ENCODE results near the gene CUL4A.

GRCh38 chr13:113229791-113230190 lies 20.4 kb downstream of the CUL4A start:
- TF ChIP-seq POLR2AphosphoS5 (IDR thresholded peaks at IDR 0.05) (no peak), TAF1 (IDR thresholded peaks at IDR 0.05; ENCODE audit: low read depth) (no peak), CTCF (IDR thresholded peaks at IDR 0.05; ENCODE audit: poor library complexity, severe bottlenecking) (no peak), REST (IDR thresholded peaks at IDR 0.05; ENCODE audit: borderline replicate concordance) (no peak)
